GM15510 (cell line): ENCODE measurements around the gene BFSP1.

Experiments
- POLR2A ChIP-seq: IDR thresholded peaks from 3 replicates; pipeline ENCODE4 v1.6.1; 2011; ENCODE audit warnings: borderline replicate concordance; ENCODE audit not compliant: insufficient read length; ENCODE audit errors: extremely low read depth

The BFSP1 gene

GRCh38 chr20:17530716-17531664 is at the start of gene BFSP1:
BFSP1 (minus strand) TSS chr20:17531379; CDS start chr20:17531329, 50 bp downstream.
- no peak for TF ChIP-seq POLR2A

- TF ChIP-seq POLR2A, result no peak
Measured at GRCh38 chr20:17580895-17581294, 49.7 kb upstream of the BFSP1 start.

- TF ChIP-seq POLR2A, result no peak
Measured at GRCh38 chr20:17579369-17580039, 48.3 kb upstream of the BFSP1 start.

- TF ChIP-seq POLR2A, result no peak
Measured at GRCh38 chr20:17576215-17576614, 45.0 kb upstream of the BFSP1 start.

- TF ChIP-seq POLR2A, result no peak
Measured at GRCh38 chr20:17573463-17573862, 42.3 kb upstream of the BFSP1 start.

- no peak for TF ChIP-seq POLR2A
Measured at GRCh38 chr20:17572034-17572638, 41.0 kb upstream of the BFSP1 start.

- no peak for TF ChIP-seq POLR2A
Measured at GRCh38 chr20:17571153-17571527, 40.0 kb upstream of the BFSP1 start.

- no peak for TF ChIP-seq POLR2A
Measured at GRCh38 chr20:17570347-17571152, 39.4 kb upstream of the BFSP1 start.

- TF ChIP-seq POLR2A, result peak; percentile 69
Measured at GRCh38 chr20:17569616-17570346, 38.6 kb upstream of the BFSP1 start, which contains the start of gene DSTN. DSTN (plus strand) TSS chr20:17570075; CDS start chr20:17570209, 134 bp downstream.

GRCh38 chr20:17568972-17569521 is 37.9 kb upstream of the BFSP1 start:
- TF ChIP-seq POLR2A, result no peak

GRCh38 chr20:17568045-17568788 is 37.0 kb upstream of the BFSP1 start:
- no peak for TF ChIP-seq POLR2A

- TF ChIP-seq POLR2A, result no peak
Measured at GRCh38 chr20:17566345-17566744, 35.2 kb upstream of the BFSP1 start.
